GM21515 (cell line): ENCODE results near the gene MLF1.

ENCODE experiments used
- ATAC-seq: cut with Tn5 transposase; IDR thresholded peaks from one replicate; pipeline ENCODE4 v1.9.1; 2021; ENCODE audit not compliant: unreplicated experiment

The MLF1 gene

DNA sequence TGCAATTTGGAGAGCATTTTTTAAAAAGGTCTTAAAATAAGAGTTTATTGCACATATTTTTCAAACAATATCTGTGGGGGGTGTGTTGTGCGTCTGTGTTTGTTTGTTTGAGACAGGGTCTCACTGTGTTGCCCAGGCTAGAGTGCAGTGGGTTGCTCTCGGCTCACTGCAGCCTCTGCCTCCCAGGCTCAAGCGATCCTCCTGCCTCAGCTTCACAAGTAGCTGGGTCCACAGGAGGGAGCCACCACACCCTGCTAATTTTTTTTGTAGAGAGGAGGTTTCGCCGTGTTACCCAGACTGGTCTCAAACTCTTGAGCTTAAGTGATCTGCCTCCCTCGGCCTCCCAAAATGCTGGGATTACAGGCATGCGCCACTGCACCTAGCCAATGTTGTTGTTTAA is 2.7 kb downstream of the MLF1 start:
- no peak for ATAC-seq

DNA sequence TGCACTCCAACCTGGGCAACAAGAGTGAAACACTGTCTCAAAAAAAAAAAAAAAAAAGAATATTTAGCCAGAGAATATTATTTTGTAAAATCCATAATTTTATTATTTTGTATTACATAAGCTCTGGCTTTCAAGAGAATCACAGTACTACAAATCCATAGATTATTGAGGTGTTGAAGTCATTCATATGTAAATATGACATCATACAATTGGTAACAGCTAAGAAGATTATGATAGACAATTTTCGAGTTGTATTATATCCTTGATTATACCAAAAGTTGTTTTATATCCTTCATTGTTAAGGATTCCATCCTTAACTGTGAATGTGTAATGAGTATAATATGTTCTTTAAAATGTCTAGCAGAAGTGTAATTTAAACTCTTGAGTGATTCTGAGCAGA is 3.7 kb downstream of the MLF1 start:
- no peak for ATAC-seq

DNA sequence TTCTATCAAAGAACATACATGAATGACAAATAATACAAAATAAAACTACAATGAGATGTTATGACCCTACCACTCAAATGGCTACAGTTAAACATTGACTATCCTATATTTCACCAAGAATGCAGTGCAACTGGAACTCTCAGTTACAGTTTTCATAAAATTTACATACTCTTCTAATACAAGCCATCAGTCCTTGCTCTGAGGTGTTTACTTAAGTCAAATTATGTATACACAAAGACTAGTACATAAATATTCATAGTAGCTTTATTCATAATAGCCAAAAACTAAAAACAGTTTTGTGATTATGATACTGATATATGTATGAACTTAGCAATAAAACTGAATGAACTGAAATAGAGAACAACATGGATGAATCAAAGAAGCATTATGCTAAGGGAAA is 19.2 kb downstream of the MLF1 start:
- ATAC-seq = no peak

DNA sequence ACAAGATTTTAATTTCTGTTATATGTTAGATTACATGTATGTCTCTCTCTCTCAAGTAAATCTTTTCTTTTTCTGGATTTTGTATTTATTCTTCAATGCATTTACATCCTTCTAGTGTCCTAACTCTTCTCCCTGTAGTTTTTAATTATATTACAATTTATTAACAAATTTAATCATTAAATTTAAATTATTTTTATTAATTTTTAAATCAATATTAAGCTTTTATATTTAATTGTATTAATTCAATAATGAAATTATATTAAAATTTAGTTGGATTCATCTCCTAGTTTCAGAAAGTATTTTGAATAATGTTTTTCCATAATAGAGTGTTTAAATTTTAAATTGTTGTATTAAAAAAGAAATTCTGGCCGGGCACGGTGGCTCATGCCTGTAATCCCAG is 29.8 kb downstream of the MLF1 start:
- ATAC-seq = no peak

DNA sequence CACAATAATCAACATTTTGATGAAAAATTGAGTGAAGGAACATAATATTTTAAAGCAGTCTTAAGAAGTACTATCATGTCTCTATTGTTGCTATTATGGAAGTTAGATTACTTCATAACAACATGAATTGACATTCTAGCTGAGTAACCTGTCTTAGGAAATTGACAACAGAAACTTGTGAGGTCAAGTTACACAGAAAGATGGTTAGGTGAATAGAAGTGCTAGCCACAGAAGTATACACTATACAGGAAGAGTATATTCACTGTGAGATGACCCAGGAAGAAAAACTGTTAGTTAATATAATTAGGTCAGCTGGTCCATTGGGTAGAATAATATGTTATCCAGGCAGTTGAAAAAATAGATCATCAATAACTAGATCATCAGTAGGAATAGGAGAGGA is 31.2 kb downstream of the MLF1 start:
- no peak for ATAC-seq

DNA sequence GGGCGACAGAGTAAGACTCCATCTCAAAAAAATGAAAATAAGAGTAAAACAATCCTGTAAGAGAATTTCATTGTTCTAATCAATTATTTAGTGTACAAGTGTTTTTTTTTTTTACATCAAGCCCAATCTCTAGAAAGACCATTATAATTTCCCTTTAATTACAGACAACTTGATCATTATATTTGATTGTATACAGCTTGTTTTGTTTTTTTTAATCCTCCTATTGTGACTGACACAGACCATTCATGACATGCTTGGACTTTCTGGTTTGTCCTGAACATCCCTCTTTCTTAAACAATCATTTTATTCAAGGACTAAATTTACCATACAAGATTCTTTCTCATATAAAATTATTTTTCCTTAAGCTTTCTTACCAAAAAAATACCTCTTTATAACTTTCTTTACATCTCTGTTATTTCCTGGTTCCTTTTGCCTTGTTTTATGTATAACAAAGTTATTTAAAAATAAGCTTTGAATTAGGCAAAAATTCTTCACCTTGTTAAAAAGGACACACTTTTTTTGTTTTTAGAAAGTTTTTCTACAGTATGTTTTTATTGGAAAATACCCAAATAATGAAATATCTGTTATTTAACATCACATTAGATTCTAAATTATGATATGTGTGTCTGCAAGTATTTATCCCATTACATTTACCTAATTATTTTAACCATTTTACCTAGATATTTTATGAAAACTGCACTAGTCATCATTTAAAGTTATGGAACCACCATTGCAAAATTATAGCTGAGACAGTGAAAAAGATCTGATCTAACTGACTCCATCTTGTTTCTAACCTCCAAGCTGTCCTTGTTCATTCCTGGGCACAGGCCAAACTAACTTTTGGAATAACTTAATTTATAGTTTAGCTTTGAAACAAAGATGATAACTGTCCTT is 47.2 kb downstream of the MLF1 start:
- ATAC-seq = no peak

DNA sequence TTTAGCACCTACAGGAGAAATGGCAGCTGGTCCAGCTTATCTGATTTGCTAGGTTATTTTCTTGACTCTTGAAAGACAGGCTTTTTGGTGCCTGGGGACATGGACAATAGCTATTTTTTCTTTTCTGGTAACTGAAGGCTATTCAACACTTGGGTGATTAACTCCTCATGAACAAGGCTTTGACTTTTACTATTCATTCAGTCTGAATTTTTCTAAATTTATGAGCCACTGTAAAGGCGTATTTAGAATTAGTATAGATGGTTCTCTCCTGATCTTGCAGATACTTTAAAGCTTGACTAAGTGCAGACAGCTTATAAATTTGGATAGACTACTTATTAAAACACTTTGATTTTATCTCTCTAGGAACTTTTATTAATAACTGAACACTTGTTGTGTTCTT is 54.9 kb downstream of the MLF1 start:
- ATAC-seq = no peak

DNA sequence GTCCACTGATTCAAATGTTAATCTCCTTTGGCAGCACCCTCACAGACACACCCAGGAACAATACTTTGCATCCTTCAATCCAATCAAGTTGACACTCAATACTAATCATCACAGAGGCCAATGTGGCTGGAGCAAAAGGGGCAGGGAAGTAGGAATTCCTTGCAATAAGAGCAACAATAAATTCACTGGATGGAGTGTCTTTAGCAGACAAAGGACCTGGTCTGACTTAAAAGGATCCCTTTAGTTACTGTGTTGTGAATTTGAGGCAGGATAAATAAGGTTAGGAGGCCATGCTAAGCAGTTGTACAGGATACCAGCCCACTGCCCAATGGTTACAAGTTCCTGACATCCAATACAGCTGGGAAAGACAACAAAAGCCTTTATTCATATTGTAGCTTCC is 61.0 kb downstream of the MLF1 start:
- no peak for ATAC-seq

DNA sequence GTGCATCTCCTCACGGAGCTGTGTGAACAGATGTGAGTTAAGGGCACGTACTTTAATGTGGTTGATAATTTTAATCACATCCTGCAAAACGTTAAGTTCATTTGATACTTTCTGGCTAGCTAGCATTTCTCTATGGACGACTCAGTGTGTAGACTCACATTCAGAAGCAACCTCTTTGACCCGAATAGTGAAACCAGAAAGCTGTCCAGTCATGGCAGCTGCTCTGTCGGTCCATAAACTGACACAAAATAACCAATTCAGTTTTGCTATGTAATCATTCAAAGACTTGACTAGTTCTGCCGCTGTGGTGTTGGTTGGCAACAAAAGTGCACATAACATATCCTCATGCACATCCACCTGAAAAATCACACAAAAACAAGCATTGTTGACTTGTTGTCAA is 69.7 kb downstream of the MLF1 start:
- no peak for ATAC-seq

DNA sequence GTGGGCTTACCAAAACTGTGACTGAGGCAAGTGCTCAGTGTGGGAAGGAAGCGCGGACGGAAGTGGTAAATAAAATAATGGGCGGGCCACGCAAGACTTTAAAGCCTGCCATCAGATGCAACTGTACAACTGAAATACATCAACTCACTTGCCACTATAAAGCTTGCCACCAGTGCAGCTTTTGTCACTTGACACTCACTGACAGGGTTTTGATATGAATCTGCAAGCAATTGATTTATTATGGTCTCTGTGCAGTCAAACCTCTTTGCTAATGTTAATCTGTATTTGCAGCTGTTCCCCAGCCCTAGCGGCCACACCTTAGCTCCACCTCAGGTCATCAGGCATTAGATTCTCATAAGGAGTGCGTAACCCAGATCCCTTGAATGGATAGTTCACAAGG is 71.0 kb downstream of the MLF1 start:
- no peak for ATAC-seq

DNA sequence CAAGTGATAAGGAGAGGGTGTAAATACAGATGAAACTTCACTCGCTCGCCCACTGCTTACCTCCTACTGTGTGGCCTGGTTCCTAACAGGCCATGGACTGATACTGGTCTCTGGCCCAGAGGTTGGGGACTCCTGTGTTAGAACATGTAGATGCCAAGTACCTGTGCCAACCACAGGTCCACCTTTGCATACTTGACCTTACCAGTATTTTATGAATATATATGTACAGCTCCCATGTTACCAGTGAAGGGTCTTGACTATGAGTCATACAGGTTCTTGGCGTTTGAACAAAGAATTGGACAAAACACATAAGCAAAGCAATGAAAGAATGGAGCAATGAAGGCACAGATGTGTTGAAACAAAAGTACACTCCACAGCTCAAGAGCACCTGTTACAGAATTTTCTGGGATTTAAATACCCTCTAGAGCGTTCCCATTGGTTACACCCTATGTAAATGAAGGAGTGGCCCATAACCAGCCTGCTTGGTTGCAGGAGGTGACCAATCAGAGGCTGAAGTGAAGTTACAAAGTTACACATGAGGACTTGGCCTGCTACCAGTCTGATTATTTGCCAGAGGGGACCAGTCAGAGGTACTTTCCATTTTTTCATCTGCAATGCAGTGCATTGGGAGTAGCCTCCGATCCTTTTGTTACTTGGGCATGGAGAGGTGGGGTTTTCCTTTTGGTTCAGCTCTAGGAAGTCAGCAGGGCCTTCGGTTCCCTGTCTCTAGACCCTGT is 71.6 kb downstream of the MLF1 start:
- ATAC-seq = no peak

DNA sequence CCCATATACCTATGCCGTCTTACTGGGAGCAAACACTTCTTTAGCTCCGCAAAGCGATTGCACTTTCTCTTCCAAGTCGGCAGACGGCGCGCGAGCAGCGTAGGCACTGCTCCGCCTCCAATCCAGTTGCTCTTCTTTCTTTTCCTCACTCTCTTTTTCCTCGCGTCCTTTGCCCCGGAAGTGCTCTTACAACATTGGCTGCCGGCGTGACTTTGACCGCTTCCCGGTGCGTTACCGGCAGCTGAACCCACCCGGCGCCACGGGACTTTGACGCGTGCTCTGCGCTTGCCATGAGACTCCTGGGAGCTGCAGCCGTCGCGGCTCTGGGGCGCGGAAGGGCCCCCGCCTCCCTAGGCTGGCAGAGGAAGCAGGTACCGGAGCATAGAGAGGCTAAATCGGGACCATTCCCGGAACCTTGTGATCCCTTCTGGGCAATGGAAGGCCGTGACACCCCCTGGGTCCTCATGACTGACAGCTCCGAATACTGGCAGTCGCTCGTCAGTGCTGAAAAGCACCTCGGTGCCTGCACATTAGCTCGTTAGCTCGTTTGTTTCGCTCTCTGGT is 73.4 kb downstream of the MLF1 start, which contains the start of gene GFM1:
Gene GFM1 (plus strand): TSS at position 183 of the 564 bp plus-strand sequence. CDS start 108 bp downstream, at position 291.
- ATAC-seq = peak; percentile 98

DNA sequence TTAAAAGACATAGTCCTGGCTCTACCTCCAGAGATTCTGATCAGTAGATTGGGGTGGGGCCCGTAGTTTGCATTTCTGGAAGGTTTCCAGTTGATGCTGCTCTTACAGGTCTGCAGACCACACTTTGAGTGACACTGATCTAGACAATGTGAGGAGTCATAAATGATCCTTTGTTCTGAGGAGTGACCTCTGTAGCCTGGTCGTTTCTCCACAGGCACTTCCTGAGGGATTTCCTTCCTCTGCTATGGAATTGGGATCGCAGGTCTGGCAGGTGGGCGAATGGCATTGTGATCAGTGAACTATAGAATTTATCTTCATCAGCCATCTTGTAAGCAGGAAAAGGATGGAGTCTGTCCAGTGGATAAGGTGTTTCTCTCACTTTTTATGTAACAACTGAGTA is 78.8 kb downstream of the MLF1 start:
- ATAC-seq = no peak

DNA sequence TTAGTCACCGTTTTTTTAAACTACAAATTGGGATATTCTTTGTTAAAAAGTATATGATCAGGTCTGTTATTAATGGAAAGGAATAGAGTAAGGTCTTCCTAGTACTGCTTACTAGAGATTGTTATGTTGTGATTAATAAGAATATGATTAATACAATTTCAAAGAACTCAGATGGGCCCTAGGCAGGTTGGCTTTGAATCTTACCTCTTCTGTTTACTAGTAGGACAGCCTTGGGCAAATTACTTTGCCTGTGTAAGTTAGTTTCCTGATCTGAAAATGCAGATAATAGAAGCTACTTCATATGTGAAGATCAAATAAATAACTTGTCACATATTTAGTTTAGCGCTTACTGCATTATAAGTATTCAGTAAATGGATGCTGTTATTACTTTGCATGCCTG is 80.2 kb downstream of the MLF1 start:
- ATAC-seq = no peak

DNA sequence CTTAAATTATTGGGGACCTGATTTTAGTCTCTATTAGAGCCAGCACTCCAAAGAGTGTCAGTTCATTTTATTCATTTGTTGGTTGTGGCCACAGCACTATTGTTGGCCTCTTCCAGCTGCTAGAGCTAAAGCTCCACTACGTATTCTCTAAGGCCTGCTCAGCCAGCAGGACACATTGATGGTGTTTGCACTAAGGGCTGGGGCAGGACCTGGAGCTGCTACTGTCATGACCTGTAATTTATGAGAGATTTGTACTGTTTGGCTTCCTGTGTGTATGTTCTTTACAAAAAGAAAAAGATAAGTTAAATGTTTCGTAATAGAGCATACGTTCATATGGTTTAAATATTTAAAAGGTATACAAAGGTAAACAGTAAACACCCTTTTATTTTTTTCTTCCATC is 81.5 kb downstream of the MLF1 start:
- ATAC-seq = no peak
